ENCODE results near the gene FOXP2. TPM values are rescaled to one million over a fixed set of nuclear protein-coding genes. Genes with fewer than 3 reads are reported as not detected.

Gene FOXP2
- polyA plus RNA-seq, 2 of the 4 experiments (the other 2 are of a cell fraction): 0.05 TPM; not detected in 1

GRCh38 chr7:114622221-114622620 lies 207.6 kb downstream of the FOXP2 start:
- WGBS (ENCODE audit: missing lambda C conversion rate): 14% methylated on average over 1 of the region's 1 CpG
- Histone ChIP-seq H3K4me2 (no peak overlapping the region), H3K9me3 (no peaks in the 10 kb centered on the region), H3K27ac (no peak overlapping the region), H3K4me1 (no peaks in the 10 kb centered on the region), H3K4me3 (no peak overlapping the region)
- CTCF ChIA-PET: no interaction called here
- no peak for DNase-seq (ENCODE audit: low read depth in 1 of 2, low spot score in 1 of 2)
- POLR2A ChIA-PET: no interaction called here
- no peak for ATAC-seq
- no peak for FAIRE-seq
- TF ChIP-seq KDM1A (IDR thresholded peaks at IDR 0.05; ENCODE audit: low read depth): no peak
- no peak for TF ChIP-seq FOSL2 (IDR thresholded peaks at IDR 0.05)
- TF ChIP-seq FOSL2 (CRISPR knock-in tag; IDR thresholded peaks at IDR 0.05): no peak
- TF ChIP-seq ESRRA (IDR thresholded peaks at IDR 0.05; ENCODE audit: borderline replicate concordance, low read length): no peak
- TF ChIP-seq MAX (IDR thresholded peaks at IDR 0.05): no peak
- no peak for TF ChIP-seq ZNF302 (CRISPR knock-in tag; IDR thresholded peaks at IDR 0.05)
- no peak for TF ChIP-seq CBX8 (IDR thresholded peaks at IDR 0.05)
- TF ChIP-seq ZC3H11A (IDR thresholded peaks at IDR 0.05): no peak
- no peak for TF ChIP-seq NPAS2 (CRISPR knock-in tag; IDR thresholded peaks at IDR 0.05; ENCODE audit: borderline replicate concordance)
- no peak for TF ChIP-seq E2F6 (IDR thresholded peaks at IDR 0.05; ENCODE audit: borderline replicate concordance, low read depth)
- no peak for TF ChIP-seq POLR2AphosphoS2 (conservative IDR thresholded peaks at IDR 0.05; ENCODE audit: low read length)
- no peak for TF ChIP-seq MAFK (IDR thresholded peaks at IDR 0.05; ENCODE audit: partially characterized antibody)
- no peak for TF ChIP-seq SMC3 (IDR thresholded peaks at IDR 0.05)
- no peak for TF ChIP-seq ZFP36 (IDR thresholded peaks at IDR 0.05; ENCODE audit: borderline replicate concordance, partially characterized antibody)
- no peak for TF ChIP-seq ZSCAN20 (CRISPR knock-in tag; IDR thresholded peaks at IDR 0.05)
- no peak for TF ChIP-seq JUNB (IDR thresholded peaks at IDR 0.05)
- no peak for TF ChIP-seq POLR2A (IDR thresholded peaks at IDR 0.05; ENCODE audit: low read length)
- TF ChIP-seq RARB (CRISPR knock-in tag; IDR thresholded peaks at IDR 0.05): no peak
- TF ChIP-seq NR3C1 (IDR thresholded peaks at IDR 0.05): no peak
- TF ChIP-seq HDAC2 (IDR thresholded peaks at IDR 0.05): no peak
- no peak for TF ChIP-seq JUN (IDR thresholded peaks at IDR 0.05)

GRCh38 chr7:114623146-114623545 lies 208.5 kb downstream of the FOXP2 start:
- Histone ChIP-seq H3K4me1 (no peaks in the 10 kb centered on the region), H3K4me2 (no peak overlapping the region), H3K4me3 (no peak overlapping the region), H3K27ac (no peak overlapping the region), H3K9me3 (no peaks in the 10 kb centered on the region)
- 3% methylated on average over 2 of the region's 2 CpGs for WGBS (ENCODE audit: missing lambda C conversion rate)
- TF ChIP-seq CHD4 (IDR thresholded peaks at IDR 0.05; ENCODE audit: borderline replicate concordance) (no peak), REST (IDR thresholded peaks at IDR 0.05) (no peak), KDM1A (IDR thresholded peaks at IDR 0.05; ENCODE audit: low read depth) (no peak)
- no peak for ATAC-seq
- DNase-seq (ENCODE audit: low read depth in 1 of 2, low spot score in 1 of 2): no peak
- CTCF ChIA-PET: no interaction called here
- no peak for FAIRE-seq
- POLR2A ChIA-PET: no interaction called here

GRCh38 chr7:114627231-114627630 lies 212.6 kb downstream of the FOXP2 start:
- POLR2A ChIA-PET: no interaction called here
- Histone ChIP-seq H3K27ac (no peak overlapping the region), H3K9me3 (no peaks in the 10 kb centered on the region), H3K4me1 (no peaks in the 10 kb centered on the region), H3K4me3 (no peak overlapping the region), H3K4me2 (no peak overlapping the region)
- no peak for ATAC-seq
- FAIRE-seq: no peak
- CTCF ChIA-PET: no interaction called here
- 42% methylated on average over 3 of the region's 3 CpGs for WGBS (ENCODE audit: missing lambda C conversion rate)
- no peak for DNase-seq (ENCODE audit: low read depth in 1 of 2, low spot score in 1 of 2)
- TF ChIP-seq MAZ (IDR thresholded peaks at IDR 0.05; ENCODE audit: borderline replicate concordance, low read depth, low read length): no peak
- TF ChIP-seq MAFK (IDR thresholded peaks at IDR 0.05; ENCODE audit: partially characterized antibody): no peak
- TF ChIP-seq PBX3 (IDR thresholded peaks at IDR 0.05): no peak
- TF ChIP-seq ZC3H11A (IDR thresholded peaks at IDR 0.05): no peak
- TF ChIP-seq RAD21 (conservative IDR thresholded peaks at IDR 0.05 in 1 of 2, IDR thresholded peaks at IDR 0.05 in 1 of 2): no peak
- TF ChIP-seq RFX5 (IDR thresholded peaks at IDR 0.05): no peak
- no peak for TF ChIP-seq JUN (IDR thresholded peaks at IDR 0.05)
- TF ChIP-seq BHLHE40 (IDR thresholded peaks at IDR 0.05; ENCODE audit: low read depth, low read length): no peak
- TF ChIP-seq USF2 (IDR thresholded peaks at IDR 0.05): no peak
- TF ChIP-seq NFE2L2 (conservative IDR thresholded peaks at IDR 0.05; ENCODE audit: low read length): no peak
- TF ChIP-seq ELK1 (IDR thresholded peaks at IDR 0.05; ENCODE audit: low read depth, low read length): no peak
